ENCODE measurements around the gene COMMD10.

Gene COMMD10

DNA sequence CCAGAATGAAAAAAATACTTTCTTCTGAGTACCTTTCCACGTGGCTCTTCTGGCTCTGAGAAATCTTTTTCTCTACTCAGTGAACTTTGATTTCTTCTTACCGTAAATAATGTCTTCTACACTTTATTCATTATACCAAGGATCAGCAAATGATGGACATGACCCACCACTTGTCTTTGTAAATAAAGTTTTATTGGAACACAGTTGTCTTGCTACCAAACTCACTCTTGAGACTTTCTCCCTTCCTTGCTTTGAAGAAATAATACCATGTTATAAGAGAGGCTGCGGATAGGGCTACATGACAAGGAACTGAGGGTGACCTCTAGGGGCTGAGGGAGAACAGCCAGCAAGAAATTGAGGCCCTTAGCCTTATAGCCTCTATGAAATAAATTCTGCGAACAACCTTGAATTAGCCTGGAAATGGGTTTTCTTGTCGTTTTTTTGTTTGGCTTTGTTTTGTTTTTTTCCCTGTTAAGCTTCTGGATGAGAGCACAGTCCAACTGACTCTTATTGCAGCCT is 212.5 kb downstream of the COMMD10 start:
- DNase-seq = no peak

DNA sequence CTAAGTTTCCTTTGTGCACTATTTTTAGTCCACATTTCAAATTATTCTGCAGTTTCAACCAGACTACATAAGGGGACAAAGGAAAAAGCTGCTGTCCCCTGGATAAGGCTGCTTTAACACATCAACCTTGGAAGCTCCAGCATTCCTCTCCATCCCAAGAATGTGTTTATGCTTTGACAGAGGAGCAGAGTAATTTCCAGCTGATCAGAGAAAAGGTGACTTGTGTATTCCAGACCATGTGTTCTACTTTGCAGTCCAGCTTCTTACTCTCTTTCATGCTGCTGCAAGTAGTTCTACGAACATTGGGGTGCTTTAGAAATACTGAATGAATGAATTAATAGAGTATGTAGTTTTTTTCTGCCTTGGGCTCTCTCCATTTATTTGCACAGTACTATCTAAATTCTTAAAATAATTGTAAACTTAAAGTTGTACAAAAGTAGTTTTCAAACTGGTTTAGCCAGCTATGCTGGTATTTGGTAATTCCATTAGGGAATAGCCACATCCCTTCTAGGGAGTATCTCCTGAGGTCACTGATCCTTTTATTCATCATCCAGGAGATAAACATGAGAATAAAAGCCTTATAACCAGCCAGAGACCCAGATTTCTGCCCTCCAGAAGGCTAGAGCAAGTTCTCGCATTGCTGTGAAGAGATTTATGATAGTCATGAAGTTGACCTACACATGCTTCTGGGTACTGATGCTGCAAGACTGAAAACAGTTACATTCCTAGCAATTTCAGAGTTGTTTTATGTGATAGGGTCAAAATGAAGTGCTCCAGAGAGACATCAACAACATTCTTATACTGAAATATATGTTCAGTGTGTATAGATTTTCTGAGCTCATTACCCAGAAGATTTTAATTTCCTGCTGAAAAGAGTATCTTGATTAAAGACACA is 215.2 kb downstream of the COMMD10 start:
- DNase-seq = no peak

DNA sequence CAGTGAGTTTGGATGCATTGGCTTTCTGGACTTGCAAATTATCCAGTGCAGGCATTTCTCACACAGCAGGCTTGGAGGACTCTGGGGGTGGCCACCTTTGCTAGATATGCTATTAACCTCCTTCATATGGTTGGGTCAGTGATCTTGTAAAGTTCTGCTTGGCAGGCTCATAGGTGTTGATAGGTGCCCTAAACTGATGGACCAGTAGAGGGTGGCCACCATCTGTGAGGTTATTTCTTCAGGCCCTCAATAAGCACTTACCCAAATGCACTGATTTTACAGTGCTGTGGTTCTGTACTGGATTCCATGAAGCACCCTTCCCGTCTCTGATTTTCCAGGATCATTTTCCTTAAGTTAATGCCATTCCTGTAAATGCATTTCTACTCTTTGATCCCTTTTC is 216.3 kb downstream of the COMMD10 start:
- no peak for DNase-seq

DNA sequence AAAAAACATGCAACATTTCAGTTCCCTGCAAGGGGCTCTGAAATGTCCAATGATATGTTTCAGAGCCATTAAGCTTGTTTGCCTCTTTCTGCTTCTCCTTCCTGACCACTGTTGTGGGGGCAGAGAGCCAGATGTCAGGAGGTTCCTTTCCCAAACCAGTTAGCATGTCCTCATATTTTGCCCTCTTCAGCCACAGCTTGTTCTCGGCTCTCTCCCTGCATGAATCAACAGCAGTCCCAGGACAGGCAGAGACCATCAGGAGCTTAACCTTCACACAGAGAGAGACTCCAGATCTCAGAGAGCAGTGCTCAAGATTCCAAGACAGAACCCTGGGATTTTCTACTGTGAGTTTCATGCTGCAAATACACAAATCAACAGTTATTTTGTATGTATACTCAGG is 218.5 kb downstream of the COMMD10 start:
- no peak for DNase-seq

DNA sequence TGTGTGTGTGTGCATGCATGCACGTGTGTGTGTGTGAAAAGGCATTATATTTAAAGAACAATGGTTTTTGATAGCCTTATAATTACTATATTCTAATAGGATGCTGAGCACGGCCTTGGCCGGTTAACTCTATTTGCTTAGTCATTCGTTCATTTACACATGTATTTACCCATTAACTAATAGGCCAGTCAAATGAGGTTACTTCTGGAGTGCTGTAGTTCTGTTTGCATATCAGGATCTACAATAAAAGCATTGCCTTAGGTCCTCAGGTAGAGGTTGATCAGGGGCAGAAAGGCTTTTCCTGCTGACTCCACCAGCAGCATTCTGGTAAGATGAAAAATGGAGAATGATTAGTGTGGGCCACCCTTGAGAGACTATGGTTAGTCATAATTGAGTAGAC is 219.0 kb downstream of the COMMD10 start:
- peak; percentile 34 for DNase-seq

DNA sequence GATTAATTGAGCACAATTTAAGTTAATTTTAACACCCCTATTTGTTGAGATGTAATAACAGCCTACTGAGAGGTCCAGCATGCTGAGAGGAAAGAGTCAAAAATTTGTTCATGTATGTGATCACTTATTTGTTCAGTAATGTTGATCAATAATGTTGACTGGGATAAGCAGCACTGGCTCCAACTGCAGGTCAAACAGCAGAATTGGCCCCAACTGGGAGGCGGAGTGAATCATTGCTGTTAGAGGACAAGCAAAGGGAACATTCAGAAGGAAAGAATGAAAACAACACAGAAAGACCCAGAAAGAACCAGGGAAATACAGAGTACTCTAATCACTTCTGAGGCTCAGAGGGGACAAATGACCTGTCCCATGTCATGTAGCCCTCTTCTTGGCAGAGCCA is 221.1 kb downstream of the COMMD10 start:
- DNase-seq = no peak

DNA sequence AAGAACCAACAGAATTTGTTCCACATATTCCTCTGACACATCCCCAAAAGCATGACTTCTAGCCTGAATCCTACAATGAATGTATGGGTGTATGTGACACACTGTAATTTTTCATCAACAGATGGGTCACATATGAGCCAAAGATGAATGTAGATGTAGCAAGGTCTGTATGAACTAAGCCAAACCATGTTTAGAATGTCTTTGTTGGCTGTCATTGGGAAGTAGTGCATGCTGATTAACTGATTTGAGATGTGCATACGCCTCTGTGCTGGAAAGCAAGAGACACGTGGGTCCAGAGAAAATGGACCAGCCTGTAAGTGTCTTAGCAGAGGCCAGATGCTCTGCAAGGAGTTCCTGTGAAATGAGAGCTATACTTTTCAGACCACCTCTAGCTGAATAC is 222.0 kb downstream of the COMMD10 start:
- DNase-seq = no peak

DNA sequence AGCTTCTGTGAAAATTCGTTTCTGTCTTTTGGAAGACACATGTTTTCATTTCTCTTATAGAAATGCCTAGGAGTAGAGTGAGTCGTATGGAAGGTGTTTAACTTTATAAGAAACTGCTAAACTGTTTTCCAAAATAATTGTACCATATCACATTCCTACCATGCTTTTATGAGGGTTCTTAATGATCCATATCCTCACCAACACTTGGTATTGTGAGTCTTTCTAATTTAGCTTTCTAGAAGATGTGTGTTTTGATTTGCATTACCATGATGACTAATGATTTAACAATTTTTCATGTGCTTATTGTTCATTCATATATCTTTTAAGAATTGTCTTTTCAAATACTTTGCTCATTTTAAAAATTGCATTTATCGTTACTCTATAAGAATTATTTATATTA is 223.6 kb downstream of the COMMD10 start:
- no peak for DNase-seq

DNA sequence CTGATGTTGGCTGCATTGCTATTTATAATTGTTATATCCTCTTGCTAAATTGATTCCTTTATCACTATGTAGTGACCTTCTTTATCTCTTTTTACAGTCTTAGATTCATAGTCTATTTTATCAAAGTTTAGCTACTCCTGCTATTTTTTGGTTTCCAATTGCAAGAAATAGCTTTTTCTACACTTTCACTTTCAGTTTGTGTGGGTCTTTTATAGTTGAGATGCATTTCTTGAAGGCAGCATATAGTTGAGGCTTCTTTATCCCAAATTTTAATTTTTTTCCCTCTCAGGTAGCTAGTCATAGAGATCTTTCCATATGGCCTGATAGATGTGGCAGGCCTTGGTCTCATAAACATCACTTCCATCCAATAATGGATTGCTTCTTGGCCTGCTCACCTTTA is 228.5 kb downstream of the COMMD10 start:
- no peak for DNase-seq

DNA sequence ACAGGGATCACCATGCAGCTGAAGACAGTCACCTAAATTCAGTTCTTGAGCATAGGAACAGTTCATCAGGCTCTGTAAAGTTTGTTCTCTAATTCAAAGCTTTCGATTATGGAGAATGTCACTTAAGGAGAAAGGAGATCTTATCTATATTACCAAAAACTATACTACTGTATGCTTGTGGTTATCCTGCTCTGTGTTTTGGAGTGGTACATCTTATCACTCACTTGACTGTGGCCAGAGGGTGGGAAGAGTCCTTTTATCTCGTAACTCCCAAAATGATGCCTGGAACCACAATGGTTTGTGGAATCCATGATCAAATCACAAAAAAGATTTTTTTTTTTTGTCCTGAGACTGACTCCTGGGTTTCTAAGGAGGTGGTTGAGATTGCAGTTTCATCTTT is 230.7 kb downstream of the COMMD10 start:
- no peak for DNase-seq

DNA sequence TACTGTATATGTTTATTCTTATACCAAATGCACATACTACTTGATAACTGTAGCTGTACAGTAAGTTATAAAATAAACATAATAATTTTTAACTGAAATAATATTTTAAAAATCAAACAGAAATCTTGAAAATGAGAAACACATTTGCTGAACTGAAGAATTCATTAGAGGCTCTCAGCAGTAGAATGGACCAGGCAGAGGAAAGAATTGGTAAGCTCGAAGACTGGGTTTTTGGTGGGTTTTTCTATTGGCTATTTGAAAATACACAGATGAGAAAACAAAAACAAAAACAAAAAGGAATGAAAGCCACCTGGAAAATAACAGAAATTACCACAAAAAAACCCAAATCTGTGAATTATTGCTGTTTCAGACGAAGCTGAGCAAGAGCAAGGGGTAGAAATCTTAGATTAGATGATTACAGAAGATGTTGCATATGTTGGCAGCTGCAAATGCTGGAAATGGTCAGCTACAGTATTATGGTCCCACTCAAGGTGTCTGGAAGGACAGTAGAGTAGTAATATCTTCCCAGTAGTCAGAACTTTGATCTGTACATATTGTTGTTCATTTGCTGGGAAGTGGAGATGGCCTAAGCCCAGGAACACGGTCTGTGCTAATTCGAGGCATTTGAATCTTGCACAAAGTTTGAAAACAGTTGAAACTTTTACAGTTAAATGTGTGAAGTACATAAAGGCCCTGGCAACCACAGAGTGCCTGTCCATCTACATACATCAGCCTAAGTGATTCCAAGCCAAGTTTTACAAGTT is 233.4 kb downstream of the COMMD10 start:
- no peak for DNase-seq

DNA sequence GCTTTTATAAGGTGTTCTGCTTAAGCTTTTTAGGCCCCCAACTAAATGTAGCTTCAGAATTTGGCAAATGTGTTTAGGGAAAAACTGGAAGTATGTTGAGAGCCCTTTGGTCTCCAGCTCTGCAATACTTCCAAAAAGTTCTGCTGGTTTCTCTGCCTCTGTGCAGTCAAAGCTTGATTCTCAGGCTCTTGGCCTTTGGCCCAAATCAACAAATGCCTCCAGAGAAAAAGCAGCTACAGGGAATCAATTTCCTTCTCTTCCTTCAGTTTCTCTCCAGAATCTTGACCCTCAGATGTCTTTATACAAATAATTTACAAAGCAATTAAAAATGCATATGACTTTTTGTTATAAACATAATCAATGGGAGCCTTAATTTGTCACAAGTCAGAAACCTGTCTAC is 235.7 kb downstream of the COMMD10 start:
- no peak for DNase-seq

DNA sequence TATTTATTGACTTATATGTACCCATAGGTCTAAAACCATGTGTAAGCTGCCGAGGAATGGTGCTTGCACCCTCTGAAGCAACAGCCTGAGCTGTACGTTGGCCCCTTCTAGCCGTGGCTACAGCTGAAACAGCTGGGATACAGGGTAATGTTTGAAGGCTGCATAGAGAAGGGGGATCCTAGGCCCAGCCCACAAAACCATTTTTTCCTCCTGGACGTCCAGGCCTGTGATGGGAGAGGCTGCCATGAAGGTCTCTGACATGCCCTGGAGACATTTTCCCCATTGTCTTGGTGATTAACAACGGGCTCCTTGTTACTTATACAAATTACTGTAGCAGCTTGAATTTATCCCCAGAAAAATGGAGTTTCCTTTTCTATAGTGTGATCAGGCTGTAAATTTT is 244.7 kb downstream of the COMMD10 start:
- DNase-seq = no peak

DNA sequence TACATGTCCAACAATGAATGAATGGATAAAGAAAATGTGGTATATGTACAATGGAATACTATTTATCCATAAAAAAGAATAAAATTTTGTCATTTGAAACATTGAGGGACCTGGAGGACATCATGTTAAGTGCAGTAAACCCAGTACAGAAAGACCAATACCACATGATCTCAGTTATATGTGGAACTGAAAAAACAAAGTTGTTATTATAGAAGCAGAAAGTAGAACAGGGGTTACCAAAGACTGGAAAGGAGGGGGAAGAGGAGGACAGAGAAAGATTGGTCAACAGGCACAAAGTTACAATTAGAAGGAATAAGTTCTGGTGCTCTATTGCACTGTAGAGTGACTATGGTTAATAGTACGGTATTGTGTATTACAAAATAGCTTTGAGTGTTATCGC is 256.0 kb downstream of the COMMD10 start:
- DNase-seq = no peak

Measured in NCI-H1436 (cell line).